K562 treated with DMSO at 1 percent for 4 hours (cell line): Measurements from ENCODE around the gene SLC5A4. TPM values are rescaled to one million over a fixed set of nuclear protein-coding genes. Genes with fewer than 3 reads are reported as not detected.

ENCODE experiments used
- total RNA-seq: library from RNA; unstranded; fragments of 300-600 nt; gene quantifications from 2 replicates; pipeline ENCODE4 v1.2.3, GENCODE V29; 2022; ENCODE audit not compliant: insufficient read depth

The SLC5A4 gene
- not detected in 2 replicates for total RNA-seq

DNA sequence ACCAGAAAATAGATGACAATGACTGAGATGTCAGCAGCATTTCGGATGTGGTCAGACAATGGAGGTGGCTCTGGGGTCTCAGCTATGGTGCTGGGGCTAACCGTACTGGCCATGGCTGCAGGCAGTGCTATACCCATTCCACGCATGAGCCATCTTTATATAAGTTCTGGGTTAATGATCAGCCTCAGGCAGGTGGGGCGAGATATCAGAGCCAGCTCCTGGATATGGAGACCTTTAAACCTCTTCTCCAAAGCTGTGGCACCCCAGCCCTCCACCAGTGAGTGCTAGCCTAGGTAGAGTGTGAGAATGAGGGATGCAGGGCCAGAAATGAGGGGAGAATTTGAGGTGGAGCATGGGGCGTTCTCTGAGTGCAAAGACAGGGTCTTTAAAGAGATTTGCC, at the start of gene SLC5A4:
SLC5A4 (minus strand) TSS at position 131 of the 400 bp plus-strand sequence; CDS start at position 113, 18 bp downstream.

DNA sequence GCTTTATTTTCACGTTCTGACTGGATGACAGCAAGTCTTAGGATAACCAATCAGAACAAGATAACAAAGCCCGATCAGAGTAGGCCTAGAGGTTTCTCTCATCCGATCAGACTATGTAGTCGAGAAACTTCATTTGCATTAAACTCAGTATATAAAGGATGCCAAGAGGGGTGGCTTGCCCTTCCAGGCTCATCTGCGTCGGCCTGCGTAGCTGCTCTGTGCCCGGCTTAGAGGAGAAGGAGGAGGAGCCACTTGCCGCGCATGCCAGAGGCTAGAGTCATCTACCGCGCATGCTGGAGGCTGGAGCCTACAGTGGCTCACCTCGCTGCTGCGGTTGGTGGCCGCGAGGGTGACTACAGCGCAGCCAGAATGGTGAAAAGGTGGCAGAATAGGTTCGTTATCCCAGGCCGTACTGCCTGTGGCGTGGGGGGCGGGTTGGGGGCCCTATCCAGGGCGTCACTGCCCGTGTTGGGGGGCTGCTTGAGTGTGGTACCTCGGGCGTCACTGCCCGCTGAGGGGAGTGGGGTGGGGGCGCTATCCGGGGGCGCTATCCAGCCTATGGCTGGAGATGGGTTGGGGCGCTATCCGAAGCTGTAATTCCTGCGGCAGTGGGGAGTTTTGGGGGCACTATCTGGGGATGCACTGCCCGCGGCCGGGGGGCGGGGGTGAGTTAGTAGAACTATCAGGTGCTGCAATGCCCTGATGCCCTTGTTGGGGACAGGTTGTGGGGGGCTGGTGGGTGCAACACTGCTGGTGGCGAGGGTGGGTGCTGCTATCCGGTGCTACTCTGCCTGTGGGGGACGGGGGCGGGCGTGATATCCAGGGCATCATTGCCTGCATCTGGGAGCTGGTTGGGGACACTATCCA, 50.1 kb downstream of the SLC5A4 start, which contains the start of gene RFPL2:
RFPL2 (minus strand) TSS at position 218 of the 867 bp plus-strand sequence. CDS start 2,622 bp downstream, outside the sequence.

Other genes starting within 250 kb of the SLC5A4 start
- gene SLC5A1, start 212.1 kb downstream of the SLC5A4 start, total RNA-seq: not detected in 2 replicates
- not detected in 2 replicates for gene C22orf42, start 96.0 kb downstream of the SLC5A4 start, total RNA-seq
- gene RFPL2, start 50.3 kb downstream of the SLC5A4 start, total RNA-seq: not detected in 2 replicates
- not detected in 2 replicates for gene RFPL3, start 102.5 kb upstream of the SLC5A4 start, total RNA-seq
- gene RTCB, start 156.9 kb upstream of the SLC5A4 start, total RNA-seq: 74.0 and 76.9 TPM in 2 replicates
- gene BPIFC, start 209.1 kb upstream of the SLC5A4 start, total RNA-seq: not detected in 2 replicates
- 59.7 and 74.8 TPM in 2 replicates for gene FBXO7, start 219.5 kb upstream of the SLC5A4 start, total RNA-seq